Vagina (tissue), 2 donors: ENCODE data around the gene P3H1. TPM values are rescaled to one million over a fixed set of nuclear protein-coding genes. Genes with fewer than 3 reads are reported as not detected.
A peak's percentile ranks its signal among the peaks of the same experiment; 100 is the strongest.

ENCODE experiments used
- DNase-seq, 2 donors: peaks; one replicate each; pipeline ENCODE4 v3.0.0-alpha.2; 2017; ENCODE audit errors: extremely low spot score in 2 of 2
- H3K27ac ChIP-seq: fragments of 200-600 bp; sonication (generic); one replicate; pipeline ENCODE4 v1.5.1; 2019
- H3K27me3 ChIP-seq: fragments of 200-600 bp; sonication (generic); one replicate; pipeline ENCODE4 v1.5.1; 2019
- H3K36me3 ChIP-seq, 2 donors: fragments of 200-600 bp; sonication (generic); one replicate each; pipeline ENCODE4 v1.5.1; 2017 to 2019
- H3K4me1 ChIP-seq: fragments of 200-600 bp; sonication (generic); one replicate; pipeline ENCODE4 v1.5.1; 2019
- H3K4me3 ChIP-seq, 2 donors: fragments of 200-600 bp; sonication (generic); 1 replicate in 1 of 2; 2 replicates in 1 of 2; pipeline ENCODE4 v1.5.1; 2016 to 2019
- H3K9me3 ChIP-seq: fragments of 200-600 bp; sonication (generic); one replicate; pipeline ENCODE4 v1.5.1; 2019
- POLR2A ChIP-seq, 2 donors: fragments of 450-650 bp; IDR thresholded peaks; one replicate each; pipeline ENCODE4 v1.6.1; 2017; ENCODE audit warnings: antibody characterized with exemption in 2 of 2, mild to moderate bottlenecking in 2 of 2, moderate library complexity in 2 of 2
- POLR2AphosphoS5 ChIP-seq, 2 donors: sonication (generic); formaldehyde crosslinking; IDR thresholded peaks; one replicate each; pipeline ENCODE4 v1.9.0; 2017; ENCODE audit warnings: antibody characterized with exemption in 2 of 2, mild to moderate bottlenecking in 2 of 2, low read depth in 1 of 2; ENCODE audit not compliant: insufficient read depth in 1 of 2
- intact Hi-C: fragments of 100-400 bp; cut with DNase I; formaldehyde crosslinking; loops from one replicate; pipeline ENCODE4 v1.15.1; 2023
- total RNA-seq: library from RNA; depleted of rRNA; stranded (reverse); fragments of >200 nt; gene quantifications from one replicate; pipeline ENCODE4 v1.2.3, GENCODE V29; 2016
- TF ChIP-seq, protein P1 (sequence below), 3 experiments: fragments of 450-650 bp in 2 of 3; fragments of 200-600 bp in 1 of 3; sonication (generic) in 1 of 3; IDR thresholded peaks; one replicate each; pipeline ENCODE4 v1.5.1; 2017 to 2019; ENCODE audit warnings: antibody characterized with exemption in 3 of 3, mild to moderate bottlenecking in 2 of 3, moderate library complexity in 2 of 3

The P3H1 gene
- total RNA-seq, 1 donor from 2014 or later, result 40.5 TPM

DNA sequence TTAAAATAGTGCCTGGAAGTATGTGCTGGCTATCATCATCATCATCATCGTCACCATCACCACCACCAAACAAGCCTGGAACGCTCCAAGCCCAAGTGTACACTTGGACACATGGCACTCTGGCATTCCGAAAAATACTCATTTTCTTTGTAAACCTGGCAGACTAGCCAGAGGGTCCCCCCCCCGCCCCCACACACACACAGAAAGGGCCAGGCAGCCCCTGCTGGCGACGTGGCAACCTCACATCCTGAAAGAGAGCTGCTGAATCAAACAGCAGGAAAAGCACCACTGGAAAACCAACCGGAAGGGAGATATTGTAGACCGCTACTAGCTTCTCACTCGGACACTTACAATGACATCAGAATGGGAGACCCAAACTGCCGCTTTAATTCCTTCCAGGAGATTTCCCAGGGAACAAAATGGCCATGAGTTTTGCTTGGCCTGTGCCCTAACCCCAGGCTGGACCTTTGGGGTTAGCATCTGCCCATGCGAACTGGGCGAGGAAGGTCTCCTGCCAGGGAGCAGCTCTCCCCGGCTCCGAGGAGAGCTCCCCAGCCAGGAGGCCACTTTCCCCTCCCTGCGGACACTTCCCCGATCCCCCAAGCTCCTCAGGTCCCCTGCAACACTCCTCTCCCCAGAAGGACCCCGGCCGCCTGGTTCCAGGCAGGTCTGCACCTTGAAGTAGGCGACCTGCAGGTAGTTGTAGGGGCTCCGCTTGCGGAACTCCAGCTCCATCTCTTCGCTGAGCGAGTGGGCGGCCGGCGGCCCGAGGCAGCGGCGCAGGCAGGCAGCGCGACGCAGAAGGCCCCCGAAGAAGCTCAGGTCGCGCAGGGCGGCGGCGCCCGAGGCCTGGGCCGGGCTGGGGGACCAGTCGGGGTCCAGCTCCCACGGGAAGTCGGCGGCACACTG, 742 bp downstream of the P3H1 start:
- Histone ChIP-seq H3K9me3 (no peaks in the 10 kb centered on the region), H3K36me3 (no peaks in the 10 kb centered on the region), H3K27ac (peak overlapping the region; percentile 87), H3K4me1 (peaks cover 51% of the 10 kb centered on the region), H3K4me3 (peak overlapping the region; percentile 78 to 85), H3K27me3 (no peaks in the 10 kb centered on the region)
- intact Hi-C loops, result loop anchor here (5.0 kb wide), 1 partner anchor 84 kb away; the partner anchor contains the start of gene YBX1
- TF ChIP-seq, protein P1, sequence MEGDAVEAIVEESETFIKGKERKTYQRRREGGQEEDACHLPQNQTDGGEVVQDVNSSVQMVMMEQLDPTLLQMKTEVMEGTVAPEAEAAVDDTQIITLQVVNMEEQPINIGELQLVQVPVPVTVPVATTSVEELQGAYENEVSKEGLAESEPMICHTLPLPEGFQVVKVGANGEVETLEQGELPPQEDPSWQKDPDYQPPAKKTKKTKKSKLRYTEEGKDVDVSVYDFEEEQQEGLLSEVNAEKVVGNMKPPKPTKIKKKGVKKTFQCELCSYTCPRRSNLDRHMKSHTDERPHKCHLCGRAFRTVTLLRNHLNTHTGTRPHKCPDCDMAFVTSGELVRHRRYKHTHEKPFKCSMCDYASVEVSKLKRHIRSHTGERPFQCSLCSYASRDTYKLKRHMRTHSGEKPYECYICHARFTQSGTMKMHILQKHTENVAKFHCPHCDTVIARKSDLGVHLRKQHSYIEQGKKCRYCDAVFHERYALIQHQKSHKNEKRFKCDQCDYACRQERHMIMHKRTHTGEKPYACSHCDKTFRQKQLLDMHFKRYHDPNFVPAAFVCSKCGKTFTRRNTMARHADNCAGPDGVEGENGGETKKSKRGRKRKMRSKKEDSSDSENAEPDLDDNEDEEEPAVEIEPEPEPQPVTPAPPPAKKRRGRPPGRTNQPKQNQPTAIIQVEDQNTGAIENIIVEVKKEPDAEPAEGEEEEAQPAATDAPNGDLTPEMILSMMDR (IDR thresholded peaks at IDR 0.05), result peak in 2 of 3 experiments; percentile 25 to 29
- no peak for TF ChIP-seq POLR2AphosphoS5 (IDR thresholded peaks at IDR 0.05; ENCODE audit: insufficient read depth in 1 of 2, low read depth in 1 of 2)
- no peak for DNase-seq

DNA sequence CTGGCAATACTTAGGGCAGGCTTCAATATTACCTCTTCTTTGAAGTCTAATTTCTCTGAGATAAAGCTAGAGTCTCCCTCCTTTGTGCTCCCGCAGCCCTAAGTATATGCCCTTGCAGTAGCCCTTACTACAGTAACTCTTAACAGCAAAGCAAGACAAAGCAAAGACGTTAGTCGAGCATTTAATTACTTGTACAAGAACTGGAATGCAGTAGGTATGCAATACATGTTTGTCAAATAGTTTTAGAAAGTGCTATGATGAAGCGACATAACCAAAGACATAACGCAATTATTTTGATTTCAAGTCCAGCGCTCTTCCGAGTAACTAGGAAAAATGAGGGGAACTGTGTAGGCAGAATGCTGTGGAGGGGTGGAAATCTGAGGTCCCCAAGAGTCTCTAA, 1.6 kb downstream of the P3H1 start:
- Histone ChIP-seq H3K4me1 (peaks cover 51% of the 10 kb centered on the region), H3K4me3 (peak overlapping the region; percentile 78 to 85), H3K27me3 (no peaks in the 10 kb centered on the region), H3K27ac (peak overlapping the region; percentile 87), H3K9me3 (no peaks in the 10 kb centered on the region), H3K36me3 (no peaks in the 10 kb centered on the region)
- TF ChIP-seq POLR2AphosphoS5 (IDR thresholded peaks at IDR 0.05; ENCODE audit: insufficient read depth in 1 of 2, low read depth in 1 of 2) (no peak), POLR2A (IDR thresholded peaks at IDR 0.05) (no peak)
- TF ChIP-seq, protein P1 (IDR thresholded peaks at IDR 0.05), result no peak
- no peak for DNase-seq
- intact Hi-C loops, result loop anchor here (5.0 kb wide), 1 partner anchor 83 kb away; the partner anchor contains the start of gene YBX1

DNA sequence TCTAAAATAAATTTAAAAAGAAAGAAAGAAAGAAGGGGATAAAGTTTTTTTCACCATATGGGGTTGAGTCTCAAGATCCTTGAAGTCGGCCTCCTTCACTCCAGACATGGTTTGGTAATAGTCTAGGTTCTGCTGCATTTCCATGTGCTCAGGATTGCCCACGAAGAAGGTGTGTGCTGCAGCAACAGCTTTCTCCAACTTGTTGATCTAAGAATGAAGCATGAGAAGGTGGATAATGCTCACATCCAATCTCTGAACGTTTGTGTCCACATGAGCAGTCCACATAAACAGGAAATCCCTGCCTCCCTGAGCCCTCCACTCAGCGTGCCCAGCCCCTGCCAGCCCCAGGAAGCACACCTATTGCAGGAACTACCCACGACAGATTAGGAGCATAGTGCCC, 4.6 kb downstream of the P3H1 start:
- H3K27ac ChIP-seq, result no peak overlapping the region
- peaks cover 0 to 25% of the 10 kb centered on the region in 2 donors for H3K36me3 ChIP-seq
- intact Hi-C loops, result no loop called here
- no peaks in the 10 kb centered on the region for H3K27me3 ChIP-seq
- DNase-seq, result no peak
- H3K4me1 ChIP-seq, result peaks cover 28% of the 10 kb centered on the region
- H3K9me3 ChIP-seq, result no peaks in the 10 kb centered on the region
- TF ChIP-seq POLR2A (IDR thresholded peaks at IDR 0.05) (no peak), POLR2AphosphoS5 (IDR thresholded peaks at IDR 0.05; ENCODE audit: insufficient read depth in 1 of 2, low read depth in 1 of 2) (no peak)
- TF ChIP-seq, protein P1 (IDR thresholded peaks at IDR 0.05), result no peak
- no peak overlapping the region for H3K4me3 ChIP-seq

DNA sequence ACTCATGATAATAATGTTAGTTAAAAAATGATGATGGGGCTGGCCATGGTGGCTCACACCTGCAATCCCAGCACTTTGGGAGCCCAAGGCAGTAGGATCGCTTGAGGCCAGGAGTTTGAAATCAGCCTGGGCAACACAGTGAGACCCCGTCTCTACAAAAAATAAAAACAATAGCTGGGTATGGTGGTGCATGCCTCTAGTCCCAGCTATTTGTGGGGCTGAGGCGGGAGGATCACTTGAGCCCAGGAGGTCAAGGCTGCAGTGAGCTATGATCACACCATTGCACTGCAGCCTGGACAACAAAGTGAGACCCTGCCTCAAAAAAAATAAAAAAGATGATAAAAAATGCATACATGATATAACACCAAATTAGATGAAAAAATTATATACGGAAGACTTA, 5.3 kb downstream of the P3H1 start:
- TF ChIP-seq POLR2AphosphoS5 (IDR thresholded peaks at IDR 0.05; ENCODE audit: insufficient read depth in 1 of 2, low read depth in 1 of 2) (no peak), POLR2A (IDR thresholded peaks at IDR 0.05) (no peak)
- TF ChIP-seq, protein P1 (IDR thresholded peaks at IDR 0.05), result no peak
- H3K36me3 ChIP-seq, result peaks cover 0 to 25% of the 10 kb centered on the region in 2 donors
- no peak overlapping the region for H3K27ac ChIP-seq
- H3K4me3 ChIP-seq, result no peak overlapping the region
- intact Hi-C loops, result no loop called here
- H3K27me3 ChIP-seq, result no peaks in the 10 kb centered on the region
- H3K9me3 ChIP-seq, result no peaks in the 10 kb centered on the region
- H3K4me1 ChIP-seq, result peaks cover 28% of the 10 kb centered on the region
- no peak for DNase-seq

DNA sequence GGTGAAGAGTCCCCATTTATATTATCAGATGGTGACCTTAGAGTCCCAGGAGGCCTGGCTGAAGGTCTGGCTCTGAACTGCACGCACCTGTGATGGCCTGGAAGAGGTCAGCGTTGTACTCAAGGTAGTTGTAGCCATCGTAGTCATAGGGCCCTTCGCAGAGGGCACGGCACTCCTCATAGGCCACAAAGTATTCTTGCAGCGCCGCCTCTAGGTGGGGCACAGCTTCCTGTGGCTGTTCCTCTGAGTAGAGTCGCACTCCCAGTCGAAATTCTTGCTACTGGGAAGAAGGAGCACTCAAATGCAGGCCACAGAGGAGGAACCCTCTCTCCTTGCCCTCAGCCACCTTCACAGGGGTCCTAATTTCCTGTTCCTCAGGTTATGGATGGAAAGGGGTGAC, 7.7 kb downstream of the P3H1 start:
- Histone ChIP-seq H3K4me1 (peaks cover 14% of the 10 kb centered on the region), H3K27ac (no peak overlapping the region), H3K36me3 (peaks cover 0 to 49% of the 10 kb centered on the region in 2 donors), H3K27me3 (no peaks in the 10 kb centered on the region), H3K9me3 (no peaks in the 10 kb centered on the region), H3K4me3 (no peak overlapping the region)
- no peak for DNase-seq
- intact Hi-C loops, result no loop called here
- TF ChIP-seq POLR2AphosphoS5 (IDR thresholded peaks at IDR 0.05; ENCODE audit: insufficient read depth in 1 of 2, low read depth in 1 of 2) (no peak), POLR2A (IDR thresholded peaks at IDR 0.05) (no peak)
- TF ChIP-seq, protein P1 (IDR thresholded peaks at IDR 0.05), result no peak
